Left ventricle myocardium inferior (tissue), 1 donor: ENCODE results near the gene DPYSL3. TPM values are rescaled to one million over a fixed set of nuclear protein-coding genes. Genes with fewer than 3 reads are reported as not detected.

Experiments
- DNase-seq: peaks from one replicate; pipeline ENCODE4 v3.0.0-alpha.2; 2020
- H3K27ac ChIP-seq: fragments of 200-600 bp; replicated peaks from 2 replicates; pipeline ENCODE4 v1.8.0; 2021
- H3K27me3 ChIP-seq: fragments of 200-600 bp; 2 replicates; pipeline ENCODE4 v1.8.0; 2021; ENCODE audit warnings: low read depth
- H3K36me3 ChIP-seq: fragments of 200-600 bp; 2 replicates; pipeline ENCODE4 v1.8.0; 2021
- H3K4me1 ChIP-seq: fragments of 200-600 bp; 2 replicates; pipeline ENCODE4 v1.8.0; 2021
- H3K4me3 ChIP-seq: fragments of 200-600 bp; 2 replicates; pipeline ENCODE4 v1.8.0; 2021; ENCODE audit warnings: mild to moderate bottlenecking, moderate library complexity
- H3K9me3 ChIP-seq: fragments of 200-600 bp; replicated peaks from 2 replicates; pipeline ENCODE4 v1.8.0; 2021
- CTCF ChIP-seq: fragments of 200-600 bp; IDR thresholded peaks from 2 replicates; pipeline ENCODE4 v1.8.0; 2021; ENCODE audit warnings: antibody characterized with exemption, mild to moderate bottlenecking, borderline replicate concordance
- intact Hi-C: fragments of 100-400 bp; cut with micrococcal nuclease; formaldehyde crosslinking; loops from one replicate; pipeline ENCODE4 v1.11.0; 2022
- total RNA-seq: library from RNA; stranded (reverse); fragmentation: NEBNext Ultra II Directional; extraction: Animal tissue kit (Norgen Biotek cat#: 25700); gene quantifications from one replicate; pipeline ENCODE4 v1.2.1, GENCODE V29; 2021
- donor health status: DM: no; HTN: yes; CAD: no; lungs with severe emphysema.

The DPYSL3 gene
- total RNA-seq, 1 donor from 2014 or later, result 20.7 TPM

DNA sequence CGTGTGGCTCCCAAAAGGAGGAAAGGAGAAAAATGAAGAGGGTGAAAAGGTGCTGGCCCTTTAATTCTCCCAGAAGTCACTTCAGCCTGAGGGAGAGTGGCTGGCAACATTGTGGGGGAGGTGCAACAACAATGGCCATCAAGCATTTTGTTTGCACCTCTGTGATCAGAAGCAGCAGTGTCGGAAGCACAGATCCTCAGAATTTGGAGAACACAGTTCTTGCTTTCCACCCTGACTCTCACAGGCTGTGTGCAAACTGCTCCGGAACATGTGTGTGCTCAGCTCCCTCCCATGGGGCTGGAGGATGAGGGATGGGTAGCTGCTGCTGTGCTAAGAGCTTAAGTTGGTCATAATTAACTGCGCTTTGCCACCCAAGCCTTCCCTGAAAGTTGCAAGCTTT lies 127.1 kb downstream of the DPYSL3 start:
- intact Hi-C loops, result no loop called here
- peak overlapping the region; percentile 60 for H3K4me3 ChIP-seq
- peaks cover 11% of the 10 kb centered on the region for H3K27me3 ChIP-seq
- H3K27ac ChIP-seq, result peak overlapping the region; percentile 40
- no peaks in the 10 kb centered on the region for H3K36me3 ChIP-seq
- no peak for TF ChIP-seq CTCF
- DNase-seq, result no peak
- peaks cover 6% of the 10 kb centered on the region for H3K9me3 ChIP-seq
- no peaks in the 10 kb centered on the region for H3K4me1 ChIP-seq

DNA sequence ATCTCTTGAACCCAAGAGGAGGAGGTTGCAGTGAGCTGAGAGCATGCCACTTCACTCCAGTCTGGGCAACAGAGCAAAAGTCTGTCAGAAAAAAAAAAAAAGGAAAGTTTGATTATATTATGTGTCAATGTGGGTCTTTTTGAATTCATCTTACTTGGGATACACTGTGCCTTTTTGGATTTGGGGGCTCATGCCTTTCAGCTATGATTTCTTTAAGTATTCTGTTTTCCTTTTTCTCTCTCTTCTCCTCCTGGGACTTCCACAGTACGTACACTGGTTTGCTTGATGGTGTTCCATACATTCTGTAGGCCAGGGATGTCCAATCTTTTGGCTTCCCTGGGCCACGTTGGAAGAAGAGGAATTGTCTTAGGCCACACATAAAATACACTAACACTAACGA lies 128.3 kb downstream of the DPYSL3 start:
- Histone ChIP-seq H3K4me3 (no peak overlapping the region), H3K9me3 (peaks cover 6% of the 10 kb centered on the region), H3K27ac (no peak overlapping the region), H3K36me3 (no peaks in the 10 kb centered on the region), H3K27me3 (peaks cover 11% of the 10 kb centered on the region), H3K4me1 (no peaks in the 10 kb centered on the region)
- intact Hi-C loops, result no loop called here
- no peak for TF ChIP-seq CTCF
- no peak for DNase-seq

DNA sequence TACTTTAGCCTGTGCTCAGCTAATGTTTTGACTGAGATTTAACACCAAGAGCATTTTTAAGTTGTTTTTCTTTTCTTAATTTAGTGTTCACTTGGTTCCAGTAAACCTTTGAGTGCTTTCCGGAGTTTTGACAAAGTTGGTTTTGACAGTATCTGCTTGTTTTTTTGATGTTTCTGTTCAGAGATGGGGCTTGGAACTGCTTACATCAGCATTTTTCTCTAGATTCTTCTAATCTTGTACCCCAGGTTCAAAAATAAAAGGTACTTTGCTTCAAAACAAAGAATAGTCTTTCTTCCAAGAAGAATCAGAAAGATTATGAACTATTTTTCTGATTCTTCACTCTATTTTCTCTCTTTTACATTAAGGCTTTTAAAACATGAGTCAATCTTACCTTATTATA lies 132.2 kb downstream of the DPYSL3 start:
- TF ChIP-seq CTCF, result no peak

DNA sequence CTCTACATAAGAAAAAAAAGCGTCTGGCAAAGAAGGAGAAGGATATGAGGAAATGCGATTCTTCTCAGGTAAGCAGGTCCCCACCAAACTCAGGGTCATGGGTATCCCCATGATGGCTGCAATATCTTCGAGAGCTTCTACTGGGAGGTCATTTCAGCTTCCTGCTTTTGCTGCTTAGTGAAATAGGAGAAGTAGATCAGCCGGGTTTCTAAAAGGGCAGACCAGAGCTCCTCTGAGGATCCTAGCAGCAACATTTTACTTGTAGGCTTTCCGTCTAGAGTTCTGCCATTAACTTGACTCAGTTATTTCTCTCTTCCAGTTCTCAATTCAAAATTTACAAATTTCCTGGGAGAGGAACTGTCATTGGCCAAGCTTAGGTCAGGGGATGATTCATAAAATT lies 134.7 kb downstream of the DPYSL3 start:
- intact Hi-C loops, result no loop called here
- no peak for TF ChIP-seq CTCF
- no peak for DNase-seq

More for the DNA sequence above, 132.2 kb downstream of the DPYSL3 start:
- no peaks in the 10 kb centered on the region for H3K36me3 ChIP-seq
- intact Hi-C loops, result no loop called here
- H3K4me1 ChIP-seq, result no peaks in the 10 kb centered on the region
- no peak overlapping the region for H3K4me3 ChIP-seq
- H3K9me3 ChIP-seq, result peaks cover 6% of the 10 kb centered on the region
- H3K27me3 ChIP-seq, result peaks cover 11% of the 10 kb centered on the region
- DNase-seq, result no peak
- no peak overlapping the region for H3K27ac ChIP-seq

GRCh38 chr5:147373328-147373727 lies 136.5 kb downstream of the DPYSL3 start:
- Histone ChIP-seq H3K27me3 (peaks cover 3% of the 10 kb centered on the region), H3K36me3 (no peaks in the 10 kb centered on the region), H3K4me3 (no peak overlapping the region), H3K27ac (no peak overlapping the region), H3K9me3 (peaks cover 3% of the 10 kb centered on the region), H3K4me1 (no peaks in the 10 kb centered on the region)
- intact Hi-C loops, result no loop called here
- DNase-seq, result no peak
- no peak for TF ChIP-seq CTCF

More for the DNA sequence above, 134.7 kb downstream of the DPYSL3 start:
- Histone ChIP-seq H3K27ac (no peak overlapping the region), H3K27me3 (peaks cover 6% of the 10 kb centered on the region), H3K4me3 (no peak overlapping the region), H3K9me3 (peaks cover 6% of the 10 kb centered on the region), H3K36me3 (no peaks in the 10 kb centered on the region), H3K4me1 (no peaks in the 10 kb centered on the region)

DNA sequence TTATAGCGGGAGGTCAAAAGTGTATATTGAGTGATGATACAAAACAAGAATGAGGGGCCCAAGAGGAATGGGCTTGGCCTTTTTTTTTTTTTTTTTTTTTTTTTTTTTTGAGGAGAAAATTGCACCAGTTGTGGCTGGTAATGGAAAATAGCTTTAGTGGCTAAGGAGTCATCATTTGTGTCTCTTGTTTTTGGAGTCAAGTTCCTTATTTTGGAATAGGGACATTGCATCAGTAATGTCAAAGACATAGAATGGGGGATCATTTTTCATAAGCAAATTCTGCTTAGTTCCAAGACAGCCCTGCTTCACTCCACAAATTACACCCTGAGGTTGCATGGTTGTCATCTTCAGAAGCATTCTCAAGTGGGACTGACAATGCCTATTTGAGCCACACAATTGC lies 137.7 kb downstream of the DPYSL3 start:
- Histone ChIP-seq H3K9me3 (no peaks in the 10 kb centered on the region), H3K27me3 (no peaks in the 10 kb centered on the region), H3K4me1 (no peaks in the 10 kb centered on the region), H3K36me3 (no peaks in the 10 kb centered on the region), H3K4me3 (no peak overlapping the region), H3K27ac (no peak overlapping the region)
- intact Hi-C loops, result no loop called here
- no peak for DNase-seq
- no peak for TF ChIP-seq CTCF
